HL-60 (cell line): ENCODE results near the gene DEGS1.

Experiments used
- DNase-seq, 2 experiments: peaks; one replicate each; pipeline ENCODE4 v3.0.0-alpha.2; 2010 to 2020; ENCODE audit warnings: low read depth in 1 of 2, low spot score in 1 of 2
- H3K27ac ChIP-seq: fragments of 250-450 bp; sonication (Bioruptor Pico); replicated peaks from 2 replicates; pipeline ENCODE4 v1.5.1; 2020; ENCODE audit warnings: mild to moderate bottlenecking, moderate library complexity
- H3K27me3 ChIP-seq: fragments of 250-450 bp; sonication (Bioruptor Pico); 2 replicates; pipeline ENCODE4 v1.5.1; 2021; ENCODE audit warnings: mild to moderate bottlenecking, moderate library complexity; ENCODE audit not compliant: insufficient read depth, poor library complexity, severe bottlenecking
- H3K4me3 ChIP-seq: replicated peaks from 2 replicates; pipeline ENCODE4 v1.5.1; 2011; ENCODE audit warnings: mild to moderate bottlenecking, control low read depth, low read length; ENCODE audit not compliant: insufficient read depth
- GABPA ChIP-seq: IDR thresholded peaks from 2 replicates; pipeline ENCODE4 v1.6.1; 2012; ENCODE audit warnings: low read depth
- POLR2AphosphoS5 ChIP-seq: IDR thresholded peaks from 2 replicates; pipeline ENCODE4 v1.6.1; 2012; ENCODE audit warnings: low read depth
- SPI1 ChIP-seq: IDR thresholded peaks from 2 replicates; pipeline ENCODE4 v1.6.1; 2012; ENCODE audit warnings: low read depth, mild to moderate bottlenecking, borderline replicate concordance
- TF ChIP-seq, protein P1 (sequence below): IDR thresholded peaks from one replicate; pipeline ENCODE4 v1.5.1; 2011; ENCODE audit warnings: low read length, control low read depth, inconsistent platforms; ENCODE audit not compliant: insufficient read depth
- TF ChIP-seq, protein P2 (sequence below): IDR thresholded peaks from 2 replicates; pipeline ENCODE4 v1.6.1; 2012; ENCODE audit warnings: low read depth; ENCODE audit not compliant: insufficient replicate concordance

DEGS1 gene

DNA sequence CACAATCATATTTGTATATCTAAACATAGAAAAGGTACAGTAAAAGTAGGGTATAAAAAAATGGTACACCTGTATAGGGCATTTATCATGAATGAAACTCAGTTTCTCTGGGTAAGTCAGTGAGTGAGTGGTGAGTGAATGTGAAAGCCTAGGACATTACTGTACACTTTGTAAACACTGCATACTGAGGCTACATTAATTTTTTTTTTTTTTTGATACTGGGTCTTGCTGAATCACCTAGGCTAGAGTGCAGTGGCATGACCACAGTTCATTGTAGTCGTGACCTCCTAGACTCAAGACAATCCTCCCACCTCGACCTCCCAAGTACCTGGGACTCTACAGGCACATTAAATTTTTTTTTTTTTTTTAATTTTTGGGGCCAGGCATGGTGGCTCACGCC, 41.3 kb upstream of the DEGS1 start:
- no peak for TF ChIP-seq GABPA
- TF ChIP-seq, protein P1, sequence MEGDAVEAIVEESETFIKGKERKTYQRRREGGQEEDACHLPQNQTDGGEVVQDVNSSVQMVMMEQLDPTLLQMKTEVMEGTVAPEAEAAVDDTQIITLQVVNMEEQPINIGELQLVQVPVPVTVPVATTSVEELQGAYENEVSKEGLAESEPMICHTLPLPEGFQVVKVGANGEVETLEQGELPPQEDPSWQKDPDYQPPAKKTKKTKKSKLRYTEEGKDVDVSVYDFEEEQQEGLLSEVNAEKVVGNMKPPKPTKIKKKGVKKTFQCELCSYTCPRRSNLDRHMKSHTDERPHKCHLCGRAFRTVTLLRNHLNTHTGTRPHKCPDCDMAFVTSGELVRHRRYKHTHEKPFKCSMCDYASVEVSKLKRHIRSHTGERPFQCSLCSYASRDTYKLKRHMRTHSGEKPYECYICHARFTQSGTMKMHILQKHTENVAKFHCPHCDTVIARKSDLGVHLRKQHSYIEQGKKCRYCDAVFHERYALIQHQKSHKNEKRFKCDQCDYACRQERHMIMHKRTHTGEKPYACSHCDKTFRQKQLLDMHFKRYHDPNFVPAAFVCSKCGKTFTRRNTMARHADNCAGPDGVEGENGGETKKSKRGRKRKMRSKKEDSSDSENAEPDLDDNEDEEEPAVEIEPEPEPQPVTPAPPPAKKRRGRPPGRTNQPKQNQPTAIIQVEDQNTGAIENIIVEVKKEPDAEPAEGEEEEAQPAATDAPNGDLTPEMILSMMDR = no peak
- no peak for TF ChIP-seq SPI1
- TF ChIP-seq, protein P2, sequence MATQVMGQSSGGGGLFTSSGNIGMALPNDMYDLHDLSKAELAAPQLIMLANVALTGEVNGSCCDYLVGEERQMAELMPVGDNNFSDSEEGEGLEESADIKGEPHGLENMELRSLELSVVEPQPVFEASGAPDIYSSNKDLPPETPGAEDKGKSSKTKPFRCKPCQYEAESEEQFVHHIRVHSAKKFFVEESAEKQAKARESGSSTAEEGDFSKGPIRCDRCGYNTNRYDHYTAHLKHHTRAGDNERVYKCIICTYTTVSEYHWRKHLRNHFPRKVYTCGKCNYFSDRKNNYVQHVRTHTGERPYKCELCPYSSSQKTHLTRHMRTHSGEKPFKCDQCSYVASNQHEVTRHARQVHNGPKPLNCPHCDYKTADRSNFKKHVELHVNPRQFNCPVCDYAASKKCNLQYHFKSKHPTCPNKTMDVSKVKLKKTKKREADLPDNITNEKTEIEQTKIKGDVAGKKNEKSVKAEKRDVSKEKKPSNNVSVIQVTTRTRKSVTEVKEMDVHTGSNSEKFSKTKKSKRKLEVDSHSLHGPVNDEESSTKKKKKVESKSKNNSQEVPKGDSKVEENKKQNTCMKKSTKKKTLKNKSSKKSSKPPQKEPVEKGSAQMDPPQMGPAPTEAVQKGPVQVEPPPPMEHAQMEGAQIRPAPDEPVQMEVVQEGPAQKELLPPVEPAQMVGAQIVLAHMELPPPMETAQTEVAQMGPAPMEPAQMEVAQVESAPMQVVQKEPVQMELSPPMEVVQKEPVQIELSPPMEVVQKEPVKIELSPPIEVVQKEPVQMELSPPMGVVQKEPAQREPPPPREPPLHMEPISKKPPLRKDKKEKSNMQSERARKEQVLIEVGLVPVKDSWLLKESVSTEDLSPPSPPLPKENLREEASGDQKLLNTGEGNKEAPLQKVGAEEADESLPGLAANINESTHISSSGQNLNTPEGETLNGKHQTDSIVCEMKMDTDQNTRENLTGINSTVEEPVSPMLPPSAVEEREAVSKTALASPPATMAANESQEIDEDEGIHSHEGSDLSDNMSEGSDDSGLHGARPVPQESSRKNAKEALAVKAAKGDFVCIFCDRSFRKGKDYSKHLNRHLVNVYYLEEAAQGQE = no peak
- Histone ChIP-seq H3K27ac (no peak overlapping the region), H3K27me3 (no peaks in the 10 kb centered on the region), H3K4me3 (no peak overlapping the region)
- no peak for DNase-seq

DNA sequence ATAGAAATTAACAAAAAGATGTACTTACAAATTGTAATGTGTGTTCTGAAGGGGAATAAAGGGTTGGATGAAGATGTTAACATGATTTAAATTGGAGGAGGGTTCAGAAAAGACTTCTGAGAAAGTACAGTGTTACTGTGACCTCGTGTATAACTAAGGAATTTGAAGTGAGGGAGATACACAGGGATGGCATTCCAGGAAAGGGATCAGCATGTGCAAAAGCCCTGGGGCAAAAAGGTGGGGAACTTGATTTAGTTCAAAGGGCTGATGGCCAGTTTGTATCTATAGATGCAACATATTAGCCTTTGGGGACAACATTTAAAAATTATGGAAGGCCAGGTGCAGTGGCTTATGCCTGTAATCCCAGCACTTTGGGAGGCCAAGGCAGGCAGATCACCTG, 33.3 kb upstream of the DEGS1 start:
- TF ChIP-seq SPI1 (no peak), GABPA (no peak), POLR2AphosphoS5 (no peak)
- TF ChIP-seq, protein P2 = no peak
- TF ChIP-seq, protein P1 = no peak
- H3K27ac ChIP-seq = no peak overlapping the region
- DNase-seq = no peak
- no peaks in the 10 kb centered on the region for H3K27me3 ChIP-seq
- no peak overlapping the region for H3K4me3 ChIP-seq

DNA sequence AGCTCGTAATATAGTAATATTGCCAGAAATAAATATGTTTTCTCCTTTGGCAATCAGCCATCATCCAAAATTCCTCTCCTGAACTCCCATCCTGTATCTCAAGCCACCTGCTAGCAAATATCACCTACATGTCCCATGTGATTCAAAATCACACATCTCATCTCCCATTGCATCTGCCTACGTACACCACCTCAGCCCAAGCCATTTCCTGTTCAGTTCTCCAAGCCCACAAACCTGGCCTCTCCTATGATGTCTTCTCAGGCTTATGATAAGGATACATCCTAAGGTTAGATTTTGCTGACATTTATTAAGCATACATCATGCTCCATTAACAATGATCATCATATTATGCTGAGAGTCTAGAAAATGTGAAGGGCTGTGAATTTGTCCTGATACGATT, 31.9 kb upstream of the DEGS1 start:
- TF ChIP-seq, protein P2 = no peak
- no peak for TF ChIP-seq SPI1
- TF ChIP-seq POLR2AphosphoS5 = no peak
- TF ChIP-seq, protein P1 = no peak
- TF ChIP-seq GABPA = no peak
- Histone ChIP-seq H3K27me3 (no peaks in the 10 kb centered on the region), H3K4me3 (no peak overlapping the region), H3K27ac (no peak overlapping the region)
- no peak for DNase-seq
